Measurements from ENCODE around the gene APOM. TPM values are rescaled to one million over a fixed set of nuclear protein-coding genes. Genes with fewer than 3 reads are reported as not detected.

The APOM gene
- total RNA-seq, 1 donor from 2014 or later = 2.4 TPM

- no peak for DNase-seq (ENCODE audit: low spot score)
Measured at GRCh38 chr6:31658158-31658688, 2.5 kb downstream of the APOM start.

GRCh38 chr6:31658983-31659648 lies 3.4 kb downstream of the APOM start:
- no peak for DNase-seq (ENCODE audit: low spot score)

- DNase-seq (ENCODE audit: low spot score) = no peak
Measured at GRCh38 chr6:31659649-31660380, 4.1 kb downstream of the APOM start.

- DNase-seq (ENCODE audit: low spot score) = peak; percentile 87
Measured at GRCh38 chr6:31660381-31661261, 4.9 kb downstream of the APOM start, which contains the start of gene C6orf47. C6orf47 (minus strand) TSS chr6:31660778; CDS start chr6:31659947, 831 bp downstream.

- DNase-seq (ENCODE audit: low spot score) = no peak
Measured at GRCh38 chr6:31661262-31662123, 5.8 kb downstream of the APOM start.

- no peak for DNase-seq (ENCODE audit: low spot score)
Measured at GRCh38 chr6:31662124-31662723, 6.5 kb downstream of the APOM start.

GRCh38 chr6:31663126-31663960 lies 7.6 kb downstream of the APOM start:
- DNase-seq (ENCODE audit: low spot score) = no peak

GRCh38 chr6:31663961-31664789 lies 8.5 kb downstream of the APOM start:
- no peak for DNase-seq (ENCODE audit: low spot score)

GRCh38 chr6:31664790-31665500 lies 9.3 kb downstream of the APOM start, which contains the start of gene GPANK1:
GPANK1 (minus strand) TSS chr6:31664997; CDS start chr6:31664478, 519 bp downstream.
- peak; percentile 92 for DNase-seq (ENCODE audit: low spot score)

- peak; percentile 99 for DNase-seq (ENCODE audit: low spot score)
Measured at GRCh38 chr6:31665501-31666336, 10.0 kb downstream of the APOM start, which contains the start of gene CSNK2B. CSNK2B (plus strand) TSS chr6:31666080; CDS start chr6:31666832, 752 bp downstream.

- no peak for DNase-seq (ENCODE audit: low spot score)
Measured at GRCh38 chr6:31666337-31666965, 10.8 kb downstream of the APOM start.

- DNase-seq (ENCODE audit: low spot score) = no peak
Measured at GRCh38 chr6:31669676-31670075, 14.0 kb downstream of the APOM start, which contains the start of gene LY6G5B. LY6G5B (plus strand) TSS chr6:31669976; CDS start chr6:31670951, 975 bp downstream.

- no peak for DNase-seq (ENCODE audit: low spot score)
Measured at GRCh38 chr6:31676322-31676903, 20.7 kb downstream of the APOM start.

- no peak for DNase-seq (ENCODE audit: low spot score)
Measured at GRCh38 chr6:31676904-31677303, 21.2 kb downstream of the APOM start.

- no peak for DNase-seq (ENCODE audit: low spot score)
Measured at GRCh38 chr6:31677955-31678354, 22.3 kb downstream of the APOM start.

Data from ureter (tissue), 1 donor.